ENCODE measurements around the gene PSMD8. TPM values are rescaled to one million over a fixed set of nuclear protein-coding genes. Genes with fewer than 3 reads are reported as not detected.
"Not testable (repeated sequence)": the region's sequence is repeated elsewhere in the genome, so short reads cannot be mapped to it uniquely, and the experiment has no call there.

Gene PSMD8
- total RNA-seq, 1 donor from 2014 or later = 121 TPM

- DNase-seq = no peak
Measured at GRCh38 chr19:38362076-38362945, 12.1 kb upstream of the PSMD8 start.

GRCh38 chr19:38362946-38363688, 11.3 kb upstream of the PSMD8 start:
- DNase-seq = not testable (repeated sequence)

- DNase-seq = no peak
Measured at GRCh38 chr19:38367041-38367440, 7.3 kb upstream of the PSMD8 start.

- DNase-seq = no peak
Measured at GRCh38 chr19:38369584-38369983, 4.8 kb upstream of the PSMD8 start.

GRCh38 chr19:38370299-38370698, 4.1 kb upstream of the PSMD8 start:
- no peak for DNase-seq

GRCh38 chr19:38371081-38371480, 3.3 kb upstream of the PSMD8 start:
- no peak for DNase-seq

GRCh38 chr19:38373907-38374331, 452 bp upstream of the PSMD8 start:
- DNase-seq = no peak

- no peak for DNase-seq
Measured at GRCh38 chr19:38375098-38375493, 725 bp downstream of the PSMD8 start.

- no peak for DNase-seq
Measured at GRCh38 chr19:38375748-38376147, 1.4 kb downstream of the PSMD8 start.

- DNase-seq = no peak
Measured at GRCh38 chr19:38376576-38376975, 2.2 kb downstream of the PSMD8 start.

- no peak for DNase-seq
Measured at GRCh38 chr19:38377052-38377451, 2.7 kb downstream of the PSMD8 start.

- no peak for DNase-seq
Measured at GRCh38 chr19:38378866-38379265, 4.5 kb downstream of the PSMD8 start.

- DNase-seq = no peak
Measured at GRCh38 chr19:38381138-38381537, 6.8 kb downstream of the PSMD8 start.

- no peak for DNase-seq
Measured at GRCh38 chr19:38383184-38383583, 8.8 kb downstream of the PSMD8 start.

- no peak for DNase-seq
Measured at GRCh38 chr19:38383743-38384142, 9.4 kb downstream of the PSMD8 start.

GRCh38 chr19:38384209-38385027, 10.0 kb downstream of the PSMD8 start:
- no peak for DNase-seq

GRCh38 chr19:38385057-38385803, 10.9 kb downstream of the PSMD8 start:
- no peak for DNase-seq

GRCh38 chr19:38385804-38386257, 11.5 kb downstream of the PSMD8 start:
- DNase-seq = no peak

- DNase-seq = no peak
Measured at GRCh38 chr19:38386300-38386970, 12.1 kb downstream of the PSMD8 start.

- no peak for DNase-seq
Measured at GRCh38 chr19:38386971-38387549, 12.7 kb downstream of the PSMD8 start.

Data from skin of body (tissue), 2 donors.